Activated CD4-positive, alpha-beta T cell treated with anti-CD3 and anti-CD28 coated beads, Interleukin-2, amount 10 ng/mL, durations not matched to agents 24 days and 14 days (primary cell): ENCODE results near the gene AATF. TPM values are rescaled to one million over a fixed set of nuclear protein-coding genes. Genes with fewer than 3 reads are reported as not detected.
A peak's percentile ranks its signal among the peaks of the same experiment; 100 is the strongest.

Source experiments
- DNase-seq: peaks from one replicate; pipeline ENCODE4 v3.0.0; 2022
- H3K27ac Mint-ChIP-seq: one replicate; pipeline ENCODE4 v1.8.0; 2022; ENCODE audit warnings: mild to moderate bottlenecking, mixed read lengths
- H3K27me3 Mint-ChIP-seq: one replicate; pipeline ENCODE4 v1.8.0; 2022; ENCODE audit warnings: mixed read lengths
- H3K36me3 Mint-ChIP-seq: one replicate; pipeline ENCODE4 v1.8.0; 2022; ENCODE audit warnings: low read depth, mild to moderate bottlenecking, mixed read lengths
- H3K4me1 Mint-ChIP-seq: one replicate; pipeline ENCODE4 v1.8.0; 2021; ENCODE audit warnings: mixed read lengths
- H3K4me3 Mint-ChIP-seq: one replicate; pipeline ENCODE4 v1.8.0; 2022; ENCODE audit warnings: mild to moderate bottlenecking, moderate library complexity, mixed read lengths
- H3K9me3 Mint-ChIP-seq: one replicate; pipeline ENCODE4 v1.8.0; 2021; ENCODE audit warnings: mixed read lengths
- intact Hi-C: fragments of 100-400 bp; cut with micrococcal nuclease; formaldehyde crosslinking; loops from one replicate; pipeline ENCODE4 v1.15.1; 2023
- total RNA-seq: library from RNA; stranded (reverse); gene quantifications from 2 replicates; pipeline ENCODE4 v1.2.3, GENCODE V29; 2022

Gene AATF
- total RNA-seq, 1 donor from 2014 or later = 116 TPM

- intact Hi-C loops = loop anchor here (10.0 kb wide), 1 partner anchor 62 kb away; no protein-coding TSS in a partner anchor
Observed at GRCh38 chr17:37082985-37083384, 134.2 kb downstream of the AATF start.

GRCh38 chr17:37083456-37083855, 134.7 kb downstream of the AATF start:
- peaks cover 28% of the 10 kb centered on the region for H3K36me3 Mint-ChIP-seq
- H3K4me3 Mint-ChIP-seq = no peak overlapping the region
- H3K9me3 Mint-ChIP-seq = no peaks in the 10 kb centered on the region
- intact Hi-C loops = loop anchor here (10.0 kb wide), 1 partner anchor 61 kb away; no protein-coding TSS in a partner anchor
- H3K27ac Mint-ChIP-seq = no peak overlapping the region
- peaks cover 13% of the 10 kb centered on the region for H3K4me1 Mint-ChIP-seq
- no peak for DNase-seq
- peaks cover 4% of the 10 kb centered on the region for H3K27me3 Mint-ChIP-seq

More at GRCh38 chr17:37082985-37083384, 134.2 kb downstream of the AATF start:
- Mint-ChIP-seq H3K4me3 (no peak overlapping the region), H3K27me3 (peaks cover 4% of the 10 kb centered on the region), H3K36me3 (peaks cover 26% of the 10 kb centered on the region), H3K9me3 (no peaks in the 10 kb centered on the region), H3K27ac (no peak overlapping the region), H3K4me1 (peaks cover 9% of the 10 kb centered on the region)
- no peak for DNase-seq

DNA sequence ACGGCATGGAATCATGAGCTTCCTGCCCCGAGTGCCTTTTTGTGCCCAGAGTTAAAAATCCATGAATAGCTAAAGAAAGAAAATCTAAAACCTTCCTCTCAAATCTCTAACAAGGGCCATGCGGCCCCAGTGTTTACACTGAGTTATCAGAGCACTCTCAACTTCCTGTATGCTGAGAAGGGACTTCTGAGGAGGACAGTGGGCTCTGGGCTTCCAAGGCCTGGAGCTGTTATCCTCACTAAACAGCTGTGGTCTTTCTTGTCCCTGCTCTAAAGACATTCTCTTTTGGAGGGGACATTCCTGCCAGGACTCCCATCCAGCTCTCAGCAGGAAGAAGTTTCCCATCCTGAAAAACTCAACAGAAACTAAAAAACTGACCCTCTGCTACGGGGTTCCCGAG, 135.6 kb downstream of the AATF start:
- Mint-ChIP-seq H3K9me3 (no peaks in the 10 kb centered on the region), H3K36me3 (peaks cover 30% of the 10 kb centered on the region), H3K27ac (no peak overlapping the region), H3K4me1 (peaks cover 22% of the 10 kb centered on the region), H3K27me3 (peaks cover 4% of the 10 kb centered on the region), H3K4me3 (no peak overlapping the region)
- DNase-seq = no peak
- intact Hi-C loops = loop anchor here (10.0 kb wide), 1 partner anchor 60 kb away; no protein-coding TSS in a partner anchor

DNA sequence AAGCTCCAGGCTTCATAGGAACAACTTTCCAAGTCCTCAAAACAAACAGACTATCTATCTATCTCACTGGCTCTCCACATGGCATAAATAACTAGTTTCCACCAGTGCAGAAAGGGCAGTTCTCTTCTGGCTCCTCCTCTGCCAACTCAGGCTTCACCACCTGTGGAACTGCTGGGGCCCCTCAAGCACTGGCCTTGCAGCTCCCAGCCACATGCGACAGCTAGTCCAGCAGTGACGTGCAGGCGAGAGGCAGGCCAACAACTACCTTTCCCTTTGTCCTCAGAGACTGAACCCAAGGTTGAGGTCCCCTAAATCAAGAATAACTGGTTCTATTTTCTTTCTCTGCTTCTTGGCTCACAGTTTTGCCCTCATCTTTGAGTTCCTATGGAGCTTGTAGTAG, 137.6 kb downstream of the AATF start:
- Mint-ChIP-seq H3K4me1 (peaks cover 40% of the 10 kb centered on the region), H3K9me3 (no peaks in the 10 kb centered on the region), H3K27me3 (no peaks in the 10 kb centered on the region), H3K27ac (no peak overlapping the region), H3K36me3 (peaks cover 38% of the 10 kb centered on the region), H3K4me3 (no peak overlapping the region)
- no peak for DNase-seq
- intact Hi-C loops = loop anchor here (10.0 kb wide), 1 partner anchor 58 kb away; no protein-coding TSS in a partner anchor

- H3K27ac Mint-ChIP-seq = no peak overlapping the region
- H3K4me1 Mint-ChIP-seq = peaks cover 40% of the 10 kb centered on the region
- DNase-seq = no peak
- H3K36me3 Mint-ChIP-seq = peaks cover 40% of the 10 kb centered on the region
- intact Hi-C loops = loop anchor here (10.0 kb wide), 1 partner anchor 58 kb away; no protein-coding TSS in a partner anchor
- no peaks in the 10 kb centered on the region for H3K27me3 Mint-ChIP-seq
- H3K9me3 Mint-ChIP-seq = no peaks in the 10 kb centered on the region
- H3K4me3 Mint-ChIP-seq = no peak overlapping the region
Observed at GRCh38 chr17:37086948-37087347, 138.2 kb downstream of the AATF start.

GRCh38 chr17:37087683-37088082, 138.9 kb downstream of the AATF start:
- Mint-ChIP-seq H3K27ac (no peak overlapping the region), H3K36me3 (peaks cover 45% of the 10 kb centered on the region), H3K9me3 (no peaks in the 10 kb centered on the region), H3K4me1 (peaks cover 46% of the 10 kb centered on the region), H3K4me3 (no peak overlapping the region), H3K27me3 (no peaks in the 10 kb centered on the region)
- intact Hi-C loops = loop anchor here (10.0 kb wide), 1 partner anchor 57 kb away; no protein-coding TSS in a partner anchor
- no peak for DNase-seq

DNA sequence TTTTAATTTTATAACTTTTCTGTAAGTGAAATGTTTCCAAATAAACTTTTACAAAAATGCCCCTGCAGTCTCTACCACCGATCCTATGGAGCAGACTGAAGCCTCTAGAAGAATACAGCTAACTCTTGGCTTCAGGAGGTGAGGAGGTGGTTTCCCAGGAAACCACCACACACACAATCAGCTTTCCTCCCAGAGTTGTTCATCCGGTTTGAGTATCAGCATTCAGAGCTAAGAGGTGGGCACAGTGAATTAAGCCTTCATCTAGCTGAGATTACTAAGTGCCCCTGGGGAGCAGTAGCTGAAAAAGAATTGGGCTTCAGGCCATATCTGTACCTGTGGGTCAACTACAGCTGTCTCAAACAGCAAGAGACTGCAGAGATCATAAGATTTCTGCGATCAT, 139.7 kb downstream of the AATF start:
- Mint-ChIP-seq H3K9me3 (no peaks in the 10 kb centered on the region), H3K4me1 (peaks cover 46% of the 10 kb centered on the region), H3K36me3 (peaks cover 48% of the 10 kb centered on the region), H3K27me3 (no peaks in the 10 kb centered on the region), H3K27ac (no peak overlapping the region), H3K4me3 (peak overlapping the region; percentile 24)
- DNase-seq = peak; percentile 78
- intact Hi-C loops = loop anchor here (10.0 kb wide), 1 partner anchor 56 kb away; no protein-coding TSS in a partner anchor

- no peak for DNase-seq
- Mint-ChIP-seq H3K9me3 (no peaks in the 10 kb centered on the region), H3K27me3 (no peaks in the 10 kb centered on the region), H3K27ac (no peak overlapping the region), H3K4me1 (peaks cover 46% of the 10 kb centered on the region), H3K36me3 (peaks cover 48% of the 10 kb centered on the region), H3K4me3 (peak overlapping the region; percentile 66)
- intact Hi-C loops = loop anchor here (10.0 kb wide), 1 partner anchor 56 kb away; no protein-coding TSS in a partner anchor
Observed at GRCh38 chr17:37088913-37089312, 140.2 kb downstream of the AATF start.

DNA sequence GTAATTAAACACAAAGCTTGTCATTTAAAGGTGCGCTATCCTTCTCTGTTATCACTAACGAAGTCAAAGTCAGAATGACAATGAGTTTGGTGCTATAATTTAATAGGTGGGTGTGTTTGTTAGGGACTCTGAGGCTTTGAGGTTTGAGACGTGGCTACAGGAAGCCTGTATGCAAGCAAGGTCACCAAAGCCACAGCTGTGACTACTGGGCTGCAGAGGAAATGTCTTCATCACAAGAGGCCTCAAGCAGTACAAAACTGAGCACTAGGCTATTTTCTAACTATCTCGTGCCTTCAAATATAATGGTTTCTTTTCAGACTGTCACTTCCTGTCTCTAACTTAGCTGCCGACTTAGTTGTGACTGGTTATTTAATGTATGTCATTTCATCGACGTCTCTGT, 141.2 kb downstream of the AATF start:
- intact Hi-C loops = loop anchor here (10.0 kb wide), 1 partner anchor 55 kb away; no protein-coding TSS in a partner anchor
- Mint-ChIP-seq H3K27ac (peak overlapping the region; percentile 90), H3K27me3 (no peaks in the 10 kb centered on the region), H3K9me3 (no peaks in the 10 kb centered on the region), H3K4me3 (peak overlapping the region; percentile 66), H3K36me3 (peaks cover 49% of the 10 kb centered on the region), H3K4me1 (peaks cover 49% of the 10 kb centered on the region)
- DNase-seq = peak; percentile 88

- Mint-ChIP-seq H3K36me3 (peaks cover 50% of the 10 kb centered on the region), H3K9me3 (no peaks in the 10 kb centered on the region), H3K4me3 (no peak overlapping the region), H3K27me3 (no peaks in the 10 kb centered on the region), H3K27ac (no peak overlapping the region), H3K4me1 (peaks cover 51% of the 10 kb centered on the region)
- DNase-seq = no peak
- intact Hi-C loops = no loop called here
Observed at GRCh38 chr17:37090941-37091340, 142.2 kb downstream of the AATF start.

DNA sequence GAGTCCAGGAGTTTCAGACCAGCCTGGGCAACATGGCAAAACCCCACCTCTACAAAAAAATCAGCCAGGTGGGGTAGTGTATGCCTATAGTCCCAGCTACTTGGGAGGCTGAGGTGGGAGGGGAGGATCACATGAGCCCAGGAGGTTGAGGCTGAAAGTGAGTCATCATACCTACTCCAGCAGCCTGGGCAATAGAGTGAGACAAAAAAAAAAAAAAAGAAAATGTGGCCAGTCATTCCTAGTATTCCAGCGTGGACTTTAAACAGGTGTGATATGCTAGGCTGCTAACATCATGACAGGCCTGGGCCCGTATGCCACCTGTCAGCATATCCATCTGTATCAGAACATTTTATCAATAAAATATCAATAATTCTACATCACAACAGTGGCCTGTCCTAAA, 143.3 kb downstream of the AATF start:
- peaks cover 49% of the 10 kb centered on the region for H3K4me1 Mint-ChIP-seq
- no peak for DNase-seq
- H3K9me3 Mint-ChIP-seq = no peaks in the 10 kb centered on the region
- intact Hi-C loops = no loop called here
- H3K36me3 Mint-ChIP-seq = peaks cover 49% of the 10 kb centered on the region
- no peaks in the 10 kb centered on the region for H3K27me3 Mint-ChIP-seq
- H3K4me3 Mint-ChIP-seq = no peak overlapping the region
- H3K27ac Mint-ChIP-seq = no peak overlapping the region

DNA sequence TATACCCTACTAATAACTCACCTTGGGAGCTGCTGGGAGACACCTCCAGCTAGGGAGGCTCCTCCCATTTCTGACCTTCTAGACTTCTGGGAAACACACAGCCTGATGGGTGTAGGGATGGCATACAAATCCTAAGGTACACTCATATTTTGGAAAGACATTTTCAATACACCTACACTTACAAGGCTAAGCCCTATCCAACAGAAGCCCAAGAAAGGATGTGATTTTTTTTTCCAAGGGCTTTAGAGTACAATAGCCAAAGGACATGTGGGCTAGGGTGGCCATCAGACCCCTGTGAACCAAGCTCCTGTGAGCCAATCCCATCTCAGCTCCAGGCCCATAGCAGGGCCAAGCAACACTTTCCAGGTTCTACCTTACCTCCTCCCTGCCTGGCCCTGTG, 143.9 kb downstream of the AATF start:
- intact Hi-C loops = no loop called here
- H3K9me3 Mint-ChIP-seq = no peaks in the 10 kb centered on the region
- no peaks in the 10 kb centered on the region for H3K27me3 Mint-ChIP-seq
- peaks cover 45% of the 10 kb centered on the region for H3K4me1 Mint-ChIP-seq
- DNase-seq = no peak
- H3K27ac Mint-ChIP-seq = no peak overlapping the region
- H3K4me3 Mint-ChIP-seq = no peak overlapping the region
- peaks cover 49% of the 10 kb centered on the region for H3K36me3 Mint-ChIP-seq

GRCh38 chr17:37094391-37094790, 145.6 kb downstream of the AATF start:
- H3K9me3 Mint-ChIP-seq = no peaks in the 10 kb centered on the region
- H3K27me3 Mint-ChIP-seq = no peaks in the 10 kb centered on the region
- no peak overlapping the region for H3K4me3 Mint-ChIP-seq
- H3K4me1 Mint-ChIP-seq = peaks cover 31% of the 10 kb centered on the region
- peaks cover 48% of the 10 kb centered on the region for H3K36me3 Mint-ChIP-seq
- no peak for DNase-seq
- no peak overlapping the region for H3K27ac Mint-ChIP-seq
- intact Hi-C loops = no loop called here

GRCh38 chr17:37096071-37096470, 147.3 kb downstream of the AATF start:
- H3K9me3 Mint-ChIP-seq = no peaks in the 10 kb centered on the region
- H3K36me3 Mint-ChIP-seq = peaks cover 42% of the 10 kb centered on the region
- intact Hi-C loops = no loop called here
- no peak overlapping the region for H3K4me3 Mint-ChIP-seq
- H3K27me3 Mint-ChIP-seq = no peaks in the 10 kb centered on the region
- no peak overlapping the region for H3K27ac Mint-ChIP-seq
- peaks cover 15% of the 10 kb centered on the region for H3K4me1 Mint-ChIP-seq
- DNase-seq = no peak

- Mint-ChIP-seq H3K27me3 (no peaks in the 10 kb centered on the region), H3K4me3 (no peak overlapping the region), H3K27ac (no peak overlapping the region), H3K36me3 (peaks cover 42% of the 10 kb centered on the region), H3K9me3 (no peaks in the 10 kb centered on the region), H3K4me1 (peaks cover 11% of the 10 kb centered on the region)
- DNase-seq = no peak
- intact Hi-C loops = no loop called here
Observed at GRCh38 chr17:37097154-37097553, 148.4 kb downstream of the AATF start.
